ENCODE results near the gene KCNAB2.

The KCNAB2 gene

DNA sequence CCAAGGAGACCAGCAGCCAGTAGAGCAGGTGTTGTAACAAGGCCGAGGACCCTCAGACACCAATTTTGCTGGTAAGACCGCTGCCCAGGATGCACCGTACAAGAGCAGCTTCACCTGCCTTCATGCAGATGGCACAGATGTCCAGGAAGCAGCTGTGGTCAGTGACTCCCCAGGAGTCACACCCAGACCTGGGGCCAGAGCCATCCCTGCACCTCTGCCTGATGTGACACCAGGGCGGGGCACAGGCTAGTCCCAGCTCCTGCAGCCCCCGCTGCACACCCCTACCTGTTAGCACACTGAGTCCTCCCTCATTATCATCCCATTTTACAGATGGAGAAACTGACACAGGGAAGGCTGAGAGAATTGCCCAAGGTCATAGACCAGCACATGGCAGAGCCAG is 16.3 kb upstream of the KCNAB2 start:
- DNase-seq (ENCODE audit: low spot score): no peak
- no peak for FAIRE-seq

- DNase-seq (ENCODE audit: low spot score): no peak
- FAIRE-seq: no peak
Observed at GRCh38 chr1:6030132-6030531, 15.6 kb upstream of the KCNAB2 start.

DNA sequence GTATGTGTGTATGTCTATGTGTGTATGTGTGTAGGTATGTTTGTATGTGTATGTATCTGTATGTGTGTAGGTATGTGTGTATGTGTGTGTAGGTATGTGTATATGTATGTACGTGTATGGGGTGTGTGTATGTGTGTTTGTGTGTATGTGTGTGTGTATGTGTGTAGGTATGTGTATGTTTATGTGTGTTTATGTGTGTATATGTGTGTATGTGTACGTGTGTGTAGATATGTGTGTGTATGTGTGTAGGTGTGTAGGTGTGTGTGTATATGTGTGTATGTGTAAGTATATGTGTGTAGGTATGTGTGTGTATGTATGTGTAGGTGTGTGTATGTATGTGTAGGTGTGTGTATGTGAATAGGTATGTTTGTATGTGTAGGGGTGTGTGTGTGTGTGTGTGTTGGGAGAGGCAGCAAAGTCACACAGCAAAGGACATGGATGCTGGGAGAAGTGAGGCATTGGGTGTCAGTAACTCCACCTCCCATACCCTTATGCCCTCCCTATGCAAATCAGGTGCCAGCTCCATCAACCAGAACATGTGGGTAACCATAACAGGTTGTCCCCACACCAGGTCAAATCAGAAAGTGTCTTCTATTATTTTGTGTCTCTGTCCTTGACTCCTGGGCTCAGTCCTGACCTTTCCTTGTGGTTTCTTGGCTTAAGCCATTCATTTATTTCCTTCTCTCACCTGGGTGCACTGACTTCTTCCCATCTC is 15.0 kb upstream of the KCNAB2 start:
- no peak for FAIRE-seq

GRCh38 chr1:6033124-6033523 is 12.6 kb upstream of the KCNAB2 start:
- FAIRE-seq (no peak), DNase-seq (ENCODE audit: low spot score) (no peak)

More for the DNA sequence above, 15.0 kb upstream of the KCNAB2 start:
- DNase-seq (ENCODE audit: low spot score): no peak

DNA sequence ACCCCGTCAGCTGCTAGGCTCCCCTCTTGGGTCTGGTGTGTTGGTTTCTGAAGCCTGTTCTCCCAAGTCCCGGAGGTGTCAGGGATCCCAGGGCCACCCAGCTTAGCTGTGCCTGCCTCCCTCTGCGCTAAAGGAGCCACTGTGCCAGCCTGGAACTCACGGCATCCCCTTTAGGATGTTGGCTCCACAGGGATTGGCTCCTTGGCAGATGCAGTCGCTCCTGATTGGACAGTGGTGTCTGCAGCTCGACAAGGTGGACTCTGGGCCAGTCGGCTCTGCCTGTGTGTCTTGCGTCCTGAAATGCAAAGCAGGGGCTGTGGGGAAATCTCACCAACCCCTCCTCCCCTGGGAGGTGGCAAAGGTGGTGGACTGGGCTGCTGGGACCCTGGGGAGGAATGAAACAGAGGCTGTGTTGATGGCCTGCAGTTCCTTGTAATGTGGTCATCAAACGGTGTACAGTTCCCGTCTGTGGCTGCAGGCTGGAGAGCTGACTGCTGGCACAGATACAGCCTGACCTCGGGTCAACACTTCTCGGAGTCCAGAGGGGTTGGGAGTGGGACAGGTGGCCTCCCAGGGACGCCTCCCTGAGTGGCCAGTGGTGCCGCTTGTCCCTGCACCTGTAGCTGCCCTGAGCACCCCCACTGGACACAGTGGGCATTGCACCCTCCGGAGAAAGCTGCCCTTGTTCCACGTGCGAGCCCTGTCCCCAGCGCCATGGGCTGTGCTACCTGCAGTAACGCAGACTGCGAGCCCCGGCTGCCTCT is 11.5 kb upstream of the KCNAB2 start:
- DNase-seq (ENCODE audit: low spot score) (no peak), FAIRE-seq (no peak)

GRCh38 chr1:6034750-6035096 is 11.0 kb upstream of the KCNAB2 start:
- DNase-seq (ENCODE audit: low spot score) (no peak), FAIRE-seq (no peak)

- no peak for DNase-seq (ENCODE audit: low spot score)
- no peak for FAIRE-seq
Observed at GRCh38 chr1:6035303-6035702, 10.4 kb upstream of the KCNAB2 start.

DNA sequence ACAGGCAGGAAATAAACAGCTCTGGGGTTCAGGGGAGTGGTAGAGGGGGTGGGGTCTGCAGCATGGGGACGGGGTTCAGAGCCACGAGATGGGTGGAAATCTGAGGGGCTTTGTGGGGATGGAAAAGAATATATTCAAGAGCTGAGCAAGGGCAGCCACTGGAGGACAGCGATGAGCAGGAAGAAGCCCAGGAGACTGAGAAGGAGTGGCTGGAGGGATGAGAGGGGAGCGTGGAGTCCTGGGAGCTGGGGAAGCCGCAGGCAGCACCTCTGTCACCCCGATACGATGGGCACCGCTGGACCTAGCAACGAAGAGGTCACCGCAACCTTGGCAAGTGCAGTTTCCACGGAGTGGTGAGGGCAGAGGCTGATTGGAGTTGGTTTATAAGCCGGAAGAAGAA is 10.0 kb upstream of the KCNAB2 start:
- FAIRE-seq (no peak), DNase-seq (ENCODE audit: low spot score) (no peak)

GRCh38 chr1:6037338-6037762 is 8.3 kb upstream of the KCNAB2 start:
- DNase-seq (ENCODE audit: low spot score): peak; percentile 18
- no peak for FAIRE-seq

- FAIRE-seq (no peak), DNase-seq (ENCODE audit: low spot score) (no peak)
Observed at GRCh38 chr1:6038603-6039002, 7.1 kb upstream of the KCNAB2 start.

DNA sequence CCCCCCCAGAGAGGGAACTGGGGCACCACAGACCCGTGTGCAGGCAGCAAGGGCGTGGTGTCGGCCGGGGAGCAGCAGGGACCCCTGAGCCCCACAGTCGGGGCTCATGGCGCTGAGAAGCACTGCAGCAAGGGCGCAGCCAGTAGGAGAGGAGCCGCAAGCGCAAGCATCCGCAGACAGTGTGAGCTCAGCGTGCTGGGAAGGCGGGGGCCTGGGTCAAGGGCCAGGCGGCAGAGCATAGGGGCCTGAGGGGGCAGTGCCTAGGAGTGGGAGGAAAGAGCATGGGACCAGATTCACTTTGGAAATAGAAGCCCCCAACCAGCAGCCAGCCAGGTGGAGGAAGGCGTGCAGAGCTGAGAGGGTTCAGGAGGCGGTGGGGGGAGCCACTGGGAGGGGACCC is 6.7 kb upstream of the KCNAB2 start:
- DNase-seq (ENCODE audit: low spot score) (no peak), FAIRE-seq (no peak)

- FAIRE-seq (no peak), DNase-seq (ENCODE audit: low spot score) (no peak)
Observed at GRCh38 chr1:6040444-6040843, 5.2 kb upstream of the KCNAB2 start.

DNA sequence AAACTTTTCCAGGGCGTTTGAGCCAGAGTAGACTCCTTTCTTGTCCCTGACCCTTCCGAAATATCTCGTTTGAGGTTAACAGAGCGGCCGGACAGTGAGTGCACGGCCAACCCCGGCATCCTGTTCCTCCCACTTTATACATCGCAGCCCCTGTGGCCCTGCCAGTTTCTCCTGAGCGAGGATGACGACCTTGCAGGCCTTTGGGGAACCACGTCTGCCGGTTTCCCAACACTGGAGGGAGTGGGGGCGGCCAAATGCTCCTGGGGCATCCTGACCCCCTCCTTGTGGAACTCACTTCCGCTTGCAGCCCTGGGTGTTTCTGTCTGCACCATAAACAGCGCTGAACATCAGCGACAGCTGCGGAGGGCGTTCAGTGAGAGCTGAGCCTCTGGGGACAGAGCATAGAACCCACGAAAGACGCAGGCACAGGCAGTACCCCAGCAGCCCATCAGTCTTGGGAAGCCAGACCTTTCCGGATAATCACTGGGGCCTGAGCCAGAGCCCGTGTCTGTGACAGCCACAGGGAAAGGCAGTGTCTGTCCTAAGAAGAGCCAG is 4.8 kb upstream of the KCNAB2 start:
- no peak for FAIRE-seq
- DNase-seq (ENCODE audit: low spot score): no peak

DNA sequence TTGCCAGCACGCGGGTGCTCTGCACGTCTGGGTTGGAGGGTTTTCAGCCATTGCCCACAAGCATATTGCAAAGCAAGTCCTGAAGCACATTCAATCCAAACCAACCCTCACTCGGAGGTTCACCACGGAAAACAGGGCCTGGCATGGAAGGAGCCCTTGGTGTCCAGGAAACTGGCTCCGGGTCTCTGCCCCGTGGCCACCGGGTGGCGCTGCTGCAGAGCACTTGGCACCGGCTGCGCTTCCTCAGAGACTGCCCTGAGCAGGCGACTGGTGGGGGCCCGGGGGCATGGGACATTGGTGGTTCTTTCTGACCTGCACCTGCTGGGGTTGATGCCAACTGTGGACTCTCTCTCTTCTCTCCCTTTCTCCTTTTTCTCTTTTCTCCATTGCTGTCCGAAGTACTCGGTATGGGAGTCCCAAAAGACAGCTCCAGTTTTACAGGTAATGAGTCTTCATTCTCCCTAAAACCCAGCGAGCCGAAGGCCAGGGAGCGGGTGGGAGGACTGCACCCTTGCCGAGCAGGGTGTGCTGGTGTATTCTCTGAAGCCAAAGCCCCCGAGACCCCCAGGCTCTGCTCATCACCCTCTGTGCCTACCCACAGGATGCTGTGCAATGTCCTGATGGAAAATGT is 4.1 kb upstream of the KCNAB2 start:
- DNase-seq (ENCODE audit: low spot score) (no peak), FAIRE-seq (no peak)

- no peak for DNase-seq (ENCODE audit: low spot score)
- no peak for FAIRE-seq
Observed at GRCh38 chr1:6043561-6043960, 2.1 kb upstream of the KCNAB2 start.

- DNase-seq (ENCODE audit: low spot score): no peak
- no peak for FAIRE-seq
Observed at GRCh38 chr1:6044481-6045109, 1.1 kb upstream of the KCNAB2 start.

GRCh38 chr1:6045110-6045502 is 582 bp upstream of the KCNAB2 start:
- DNase-seq (ENCODE audit: low spot score) (no peak), FAIRE-seq (no peak)

DNA sequence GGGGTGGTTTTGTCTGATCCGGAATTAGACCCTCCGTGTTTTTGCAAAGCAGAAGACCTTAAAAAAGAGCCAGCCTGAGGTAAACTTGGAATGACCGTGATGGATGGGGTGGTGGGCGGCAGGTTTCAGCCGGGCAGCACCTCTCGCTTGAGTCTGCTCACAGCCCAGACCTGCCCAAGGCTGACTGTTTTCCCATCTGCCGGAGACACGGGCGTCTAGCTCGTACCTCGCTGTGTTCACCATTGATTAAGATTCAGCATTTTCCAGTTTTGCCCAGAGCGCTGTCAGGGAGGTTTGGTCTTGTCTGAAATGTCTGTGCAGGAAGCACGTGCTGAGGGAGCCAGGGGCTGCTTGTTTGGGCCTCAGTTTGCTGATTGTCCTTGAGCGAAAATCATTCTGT is 591 bp downstream of the KCNAB2 start:
- DNase-seq (ENCODE audit: low spot score) (no peak), FAIRE-seq (no peak)

DNA sequence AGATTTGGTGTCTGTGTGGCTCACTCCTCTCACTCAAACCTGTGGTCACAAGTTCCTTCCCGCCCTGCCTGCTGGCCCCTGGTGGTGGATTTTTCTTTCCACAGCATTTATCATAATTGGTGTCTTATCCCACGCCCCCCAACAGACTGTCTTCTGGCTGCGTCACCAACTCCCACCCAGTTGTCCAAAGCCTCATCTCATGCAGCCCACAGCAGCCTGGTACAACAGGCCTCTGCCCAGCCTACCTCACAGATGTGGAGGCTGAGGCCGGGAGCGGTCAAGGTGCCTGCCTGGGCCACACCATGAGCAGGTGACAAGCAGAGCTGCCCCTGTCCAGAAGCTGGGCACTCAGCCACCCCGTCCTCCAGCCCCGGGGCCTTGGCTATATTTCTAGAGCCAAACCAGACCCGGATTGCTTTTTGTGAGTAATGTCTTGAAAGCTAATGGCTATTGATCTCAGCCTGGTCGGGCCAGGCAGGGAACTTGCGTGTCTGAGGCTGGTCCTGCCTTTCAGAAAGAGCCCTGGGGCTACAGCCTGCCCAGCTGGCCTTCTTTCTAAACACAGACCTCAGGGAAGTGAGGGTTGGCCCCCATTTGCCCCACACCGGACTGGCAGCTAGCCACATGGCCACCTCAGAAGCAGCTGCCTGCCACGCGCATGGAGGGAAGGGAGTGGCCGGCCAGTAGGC is 2.6 kb downstream of the KCNAB2 start:
- no peak for FAIRE-seq
- no peak for DNase-seq (ENCODE audit: low spot score)

- FAIRE-seq: no peak
- DNase-seq (ENCODE audit: low spot score): no peak
Observed at GRCh38 chr1:6049419-6049818, 3.7 kb downstream of the KCNAB2 start.

- DNase-seq (ENCODE audit: low spot score): no peak
- no peak for FAIRE-seq
Observed at GRCh38 chr1:6051423-6051822, 5.7 kb downstream of the KCNAB2 start.
